ENCODE data around the gene ZNF230.
A peak's percentile ranks its signal among the peaks of the same experiment; 100 is the strongest.

ZNF230 gene

GRCh38 chr19:44002566-44003460 lies at the start of gene ZNF230:
Gene ZNF230, plus strand, starts transcription at chr19:44002957. Its CDS starts 4,122 bp downstream, at chr19:44007079.
- peak; percentile 91 for FAIRE-seq

- no peak for FAIRE-seq
Measured at GRCh38 chr19:43956827-43957226, 45.9 kb upstream of the ZNF230 start.

- no peak for FAIRE-seq
Measured at GRCh38 chr19:43957891-43958290, 44.9 kb upstream of the ZNF230 start.

GRCh38 chr19:43960411-43960810 lies 42.3 kb upstream of the ZNF230 start:
- FAIRE-seq = no peak

GRCh38 chr19:43966079-43966694 lies 36.6 kb upstream of the ZNF230 start:
- no peak for FAIRE-seq

GRCh38 chr19:43976732-43977131 lies 26.0 kb upstream of the ZNF230 start:
- no peak for FAIRE-seq

- FAIRE-seq = no peak
Measured at GRCh38 chr19:43983544-43983911, 19.2 kb upstream of the ZNF230 start.

GRCh38 chr19:43983912-43984686 lies 18.7 kb upstream of the ZNF230 start, which contains the start of gene ZNF155:
Gene ZNF155, plus strand, starts transcription at chr19:43984188. Its CDS starts 4,356 bp downstream, at chr19:43988544.
- peak; percentile 97 for FAIRE-seq

GRCh38 chr19:43984687-43985000 lies 18.1 kb upstream of the ZNF230 start:
- FAIRE-seq = no peak

- no peak for FAIRE-seq
Measured at GRCh38 chr19:43997631-43998290, 5.0 kb upstream of the ZNF230 start.

- FAIRE-seq = no peak
Measured at GRCh38 chr19:44002212-44002565, 568 bp upstream of the ZNF230 start.

GRCh38 chr19:44003461-44004009 lies 778 bp downstream of the ZNF230 start:
- FAIRE-seq = no peak

GRCh38 chr19:44005973-44006372 lies 3.2 kb downstream of the ZNF230 start:
- no peak for FAIRE-seq

GRCh38 chr19:44007473-44007872 lies 4.7 kb downstream of the ZNF230 start:
- no peak for FAIRE-seq

GRCh38 chr19:44010468-44010867 lies 7.7 kb downstream of the ZNF230 start:
- FAIRE-seq = no peak

GRCh38 chr19:44019498-44019897 lies 16.7 kb downstream of the ZNF230 start:
- FAIRE-seq = no peak

GRCh38 chr19:44021221-44021620 lies 18.5 kb downstream of the ZNF230 start:
- no peak for FAIRE-seq

- no peak for FAIRE-seq
Measured at GRCh38 chr19:44024900-44025216, 22.1 kb downstream of the ZNF230 start.

- FAIRE-seq = peak; percentile 90
Measured at GRCh38 chr19:44025217-44025936, 22.6 kb downstream of the ZNF230 start, which contains the start of gene ZNF222. Gene ZNF222, plus strand, starts transcription at chr19:44025379. Its CDS starts 58 bp downstream, at chr19:44025437.

- FAIRE-seq = no peak
Measured at GRCh38 chr19:44026622-44027021, 23.9 kb downstream of the ZNF230 start.

- FAIRE-seq = no peak
Measured at GRCh38 chr19:44032001-44032610, 29.3 kb downstream of the ZNF230 start.

GRCh38 chr19:44042147-44042546 lies 39.4 kb downstream of the ZNF230 start:
- FAIRE-seq = no peak
